Stimulated activated CD4-positive, alpha-beta T cell treated with anti-CD3 and anti-CD28 coated beads, TNF-alpha, amount 100 ng/mL, for 1 hour (primary cell): ENCODE data around the gene PLXNA4.
A peak's percentile ranks its signal among the peaks of the same experiment; 100 is the strongest.

Experiments used
- DNase-seq, 3 donors: peaks; one replicate each; pipeline ENCODE4 v3.0.0-alpha.2; 2020; ENCODE audit warnings: low read depth in 3 of 3, low spot score in 1 of 3

Gene PLXNA4

DNA sequence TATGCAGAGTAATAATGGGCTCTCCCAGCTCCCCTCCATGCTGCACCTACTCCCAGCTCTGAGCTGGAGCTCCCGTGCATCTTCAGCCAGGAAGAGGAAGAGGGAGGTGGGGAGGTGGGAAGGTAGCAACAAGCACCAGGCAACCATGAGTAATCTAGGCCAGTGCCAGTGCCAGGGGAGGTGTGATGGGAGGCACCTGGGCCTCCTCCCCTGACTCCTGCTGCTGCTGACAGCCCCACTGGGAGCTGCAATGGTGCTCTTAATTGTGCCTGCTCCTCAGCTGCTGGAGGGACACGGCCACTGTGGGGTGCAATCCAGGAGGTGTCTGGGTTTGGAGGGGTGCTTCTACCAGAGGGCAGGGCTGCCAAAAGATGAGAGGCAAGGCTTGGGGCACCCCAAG lies 243.0 kb downstream of the PLXNA4 start:
- no peak for DNase-seq

DNA sequence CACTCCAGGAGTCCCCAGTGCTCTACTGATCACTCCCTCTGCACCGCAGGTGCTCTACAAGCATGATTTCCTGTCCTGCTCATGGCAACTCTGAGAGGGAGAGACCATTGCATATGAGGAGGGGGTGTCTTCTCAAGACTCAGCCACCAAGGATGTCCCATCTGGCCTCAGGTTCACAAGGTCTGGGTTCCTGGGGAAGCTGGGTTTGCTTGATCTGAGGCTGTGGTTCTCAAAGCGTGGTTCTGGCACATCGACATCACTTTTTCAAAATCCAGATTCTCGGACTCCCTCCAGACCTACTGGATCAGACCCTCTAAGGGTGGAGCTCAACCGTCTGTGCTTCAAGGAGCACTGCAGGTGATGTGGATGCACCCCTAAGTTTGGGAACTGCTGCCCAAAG lies 247.5 kb downstream of the PLXNA4 start:
- no peak for DNase-seq

DNA sequence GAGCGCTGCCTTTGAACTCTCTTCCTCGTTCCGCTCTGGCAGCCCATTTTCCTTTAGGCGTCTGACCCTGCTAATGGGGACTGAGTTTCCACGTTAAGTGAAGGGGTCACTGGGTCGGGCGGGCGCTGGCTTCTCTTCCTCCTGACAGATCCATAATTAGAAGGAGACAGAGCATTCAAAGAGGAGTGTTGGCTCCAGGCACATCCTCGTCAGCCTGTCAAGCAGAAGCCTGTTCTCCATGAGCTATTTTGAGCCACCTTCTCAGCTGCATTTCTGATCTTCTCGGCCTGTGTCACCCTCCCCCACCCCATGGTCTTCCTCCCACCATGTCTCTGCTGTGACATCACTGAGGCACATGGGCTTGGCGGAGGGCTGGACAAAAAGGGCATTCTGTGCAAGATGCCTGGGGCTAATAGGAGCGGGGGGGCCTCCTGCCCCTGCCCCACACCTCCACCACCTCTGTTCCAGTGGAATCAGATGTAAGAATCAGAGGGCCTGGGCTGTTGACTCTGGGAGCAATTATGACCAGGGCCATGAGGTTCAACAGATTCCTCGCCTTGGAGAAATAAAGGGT lies 248.1 kb downstream of the PLXNA4 start:
- no peak for DNase-seq

DNA sequence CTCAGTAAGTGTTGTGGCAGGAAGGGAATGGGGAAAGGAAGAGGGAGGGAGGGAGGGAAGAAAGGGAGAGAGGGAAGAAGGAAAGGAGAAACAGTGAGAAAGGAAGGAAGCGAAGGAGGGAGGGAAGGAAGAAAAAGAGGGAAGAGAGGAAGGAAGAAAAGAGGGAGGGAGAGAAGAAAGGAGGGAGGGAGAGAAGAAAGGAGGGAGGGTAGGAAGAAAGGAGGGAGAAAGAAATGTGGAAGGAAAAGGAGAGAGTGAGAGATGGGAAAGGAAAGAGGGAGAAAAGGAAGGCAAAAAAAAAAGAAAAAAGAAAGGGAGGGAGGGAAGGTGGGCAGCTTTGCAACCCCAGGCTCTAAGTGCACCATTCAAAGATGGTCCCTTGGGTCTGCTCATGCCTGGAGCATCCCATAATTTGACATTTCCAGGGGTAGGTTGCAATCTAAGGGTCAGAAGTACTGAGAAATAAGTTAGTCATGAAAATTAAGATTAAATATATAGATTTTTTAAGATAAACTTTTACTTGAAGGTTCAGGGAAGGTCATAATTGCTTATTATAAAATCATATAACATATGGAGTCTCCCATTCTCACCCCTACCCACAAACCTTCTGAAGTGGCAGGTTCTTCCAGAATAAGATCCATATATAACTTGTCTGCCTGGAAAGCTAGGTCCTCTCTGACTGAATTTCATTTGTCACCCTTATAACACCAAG lies 249.2 kb downstream of the PLXNA4 start:
- no peak for DNase-seq

DNA sequence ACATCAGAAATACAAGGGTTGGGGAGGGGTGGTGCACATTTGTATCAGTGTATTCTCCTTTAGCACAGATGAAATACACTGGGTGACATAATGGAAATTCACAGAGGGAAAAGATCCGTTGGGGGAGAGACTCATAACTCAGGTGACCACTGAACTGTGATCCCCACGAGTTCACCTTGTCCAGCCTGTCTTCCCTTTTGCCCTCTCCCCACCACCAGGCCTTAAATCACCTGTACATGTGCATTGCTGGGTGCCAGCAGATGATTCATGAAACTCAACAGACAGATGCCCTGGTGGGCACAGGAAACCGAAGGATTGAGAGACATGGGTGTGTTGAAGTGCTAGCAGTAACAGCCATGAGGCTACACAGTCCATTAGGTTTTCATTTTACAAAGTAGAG lies 253.3 kb downstream of the PLXNA4 start:
- no peak for DNase-seq

DNA sequence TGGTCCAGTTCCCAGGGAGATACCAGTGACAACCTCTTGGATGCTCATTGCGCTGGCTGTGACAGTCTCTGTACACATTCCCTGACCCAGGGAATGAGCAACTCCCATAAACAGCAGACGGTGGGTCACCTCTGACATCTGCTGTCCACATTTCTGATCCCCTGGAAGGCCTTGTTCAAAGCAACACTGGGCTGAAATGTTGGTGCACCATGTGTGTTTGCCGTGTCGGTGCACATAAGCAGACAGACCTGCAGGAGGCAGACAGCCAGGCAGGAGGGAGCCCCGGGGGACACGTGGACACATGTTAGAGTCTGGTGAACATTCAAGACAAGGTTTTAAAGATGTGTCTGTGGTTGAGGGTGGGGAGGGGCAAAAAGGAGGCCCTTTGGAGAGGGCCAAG lies 254.9 kb downstream of the PLXNA4 start:
- no peak for DNase-seq

DNA sequence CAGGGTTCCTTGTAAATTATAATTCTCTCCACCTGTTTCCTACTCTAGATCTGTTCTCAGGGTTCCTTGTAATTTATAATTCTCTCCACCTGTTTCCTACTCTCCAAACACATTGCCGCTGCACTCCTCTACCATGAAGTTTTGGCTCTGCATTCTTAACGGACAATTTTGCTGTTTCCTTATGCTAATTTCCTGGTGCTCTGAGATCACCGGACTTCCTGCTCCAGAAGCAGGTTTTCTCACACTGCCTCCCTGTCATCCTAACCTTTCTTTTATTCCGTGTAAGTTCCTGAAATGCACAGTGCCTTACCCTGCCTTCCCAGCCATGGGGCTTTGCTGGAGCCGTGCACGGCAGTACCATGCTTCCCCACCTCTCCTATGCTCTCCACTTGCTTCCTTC lies 256.8 kb downstream of the PLXNA4 start:
- no peak for DNase-seq

DNA sequence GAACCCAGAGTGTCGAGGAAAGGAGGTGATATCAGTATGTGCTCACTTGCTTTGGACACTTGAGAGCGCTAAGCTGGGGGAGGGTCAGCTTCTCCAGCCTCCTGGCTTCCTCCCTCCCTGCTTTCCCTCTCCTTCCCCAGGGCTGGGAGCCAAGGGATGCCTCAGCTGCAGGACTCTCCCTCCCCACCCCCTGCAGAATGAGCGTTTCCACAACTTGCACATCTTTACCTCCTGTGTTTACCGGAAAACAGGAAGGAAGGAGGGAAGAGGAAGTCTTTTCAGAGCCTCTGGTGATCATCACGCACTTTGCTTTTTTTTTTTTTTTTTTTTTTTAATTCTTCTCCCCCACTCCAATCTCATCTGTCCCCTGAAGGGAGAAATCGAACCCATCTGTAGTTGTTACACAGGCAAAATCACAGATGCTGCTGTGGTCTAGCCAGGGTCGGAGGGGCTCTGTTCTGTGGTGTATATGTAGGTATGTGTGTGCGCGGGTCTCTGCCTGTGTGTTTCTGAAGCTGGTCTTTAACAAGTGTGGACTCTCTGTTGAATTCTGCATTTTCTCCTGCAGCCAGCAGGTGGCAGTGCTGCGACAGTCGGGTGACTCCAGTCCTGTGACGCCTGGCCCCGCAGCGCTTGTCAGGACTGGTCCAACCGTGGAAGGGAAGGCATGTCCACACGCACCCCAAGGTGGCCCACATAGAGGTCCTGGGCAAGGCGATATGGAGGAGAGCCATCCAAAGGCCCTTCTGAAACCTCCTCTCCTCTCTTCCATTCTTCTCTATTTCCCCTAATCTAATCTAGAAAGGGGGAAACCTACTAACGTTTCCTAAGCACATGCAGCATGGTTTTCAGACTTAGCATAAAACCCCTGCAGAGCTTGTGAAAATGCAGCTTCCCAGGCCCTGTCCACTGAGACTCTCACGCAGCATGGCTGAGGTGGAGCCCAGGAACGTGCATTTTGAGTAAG lies 257.6 kb downstream of the PLXNA4 start:
- DNase-seq: peak; percentile 35 to 69 (median 47)

DNA sequence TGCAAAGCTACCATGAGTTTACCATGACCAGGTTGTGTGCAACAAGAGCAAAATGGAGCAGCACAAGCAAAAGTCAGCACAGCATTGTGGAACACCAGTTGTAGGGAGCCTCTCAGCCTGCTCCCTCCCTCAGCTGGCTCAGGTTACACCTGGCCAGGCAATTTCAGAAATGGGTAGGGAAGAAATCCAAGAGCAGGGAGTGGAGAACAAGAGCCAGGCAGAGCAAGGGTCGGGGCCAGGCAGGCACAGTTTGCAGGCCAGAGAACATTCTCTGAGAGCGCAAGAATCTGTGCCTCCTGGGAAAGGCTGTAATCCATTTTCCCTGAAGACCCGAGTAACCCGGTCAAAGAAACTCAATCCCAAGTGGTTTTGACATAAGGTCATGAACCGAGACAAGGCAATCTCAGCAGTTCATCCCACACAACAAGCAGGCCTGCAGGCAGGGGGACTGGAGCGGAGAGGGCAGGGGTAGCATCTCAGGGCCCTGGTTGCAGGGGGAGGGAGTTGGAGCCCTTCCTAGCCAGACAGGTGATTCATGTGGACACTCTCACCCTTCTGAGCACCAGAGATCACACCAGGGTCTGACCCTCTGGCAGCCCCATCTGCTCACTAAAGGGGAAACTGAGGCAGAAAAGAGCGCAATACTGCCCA lies 258.4 kb downstream of the PLXNA4 start:
- no peak for DNase-seq

DNA sequence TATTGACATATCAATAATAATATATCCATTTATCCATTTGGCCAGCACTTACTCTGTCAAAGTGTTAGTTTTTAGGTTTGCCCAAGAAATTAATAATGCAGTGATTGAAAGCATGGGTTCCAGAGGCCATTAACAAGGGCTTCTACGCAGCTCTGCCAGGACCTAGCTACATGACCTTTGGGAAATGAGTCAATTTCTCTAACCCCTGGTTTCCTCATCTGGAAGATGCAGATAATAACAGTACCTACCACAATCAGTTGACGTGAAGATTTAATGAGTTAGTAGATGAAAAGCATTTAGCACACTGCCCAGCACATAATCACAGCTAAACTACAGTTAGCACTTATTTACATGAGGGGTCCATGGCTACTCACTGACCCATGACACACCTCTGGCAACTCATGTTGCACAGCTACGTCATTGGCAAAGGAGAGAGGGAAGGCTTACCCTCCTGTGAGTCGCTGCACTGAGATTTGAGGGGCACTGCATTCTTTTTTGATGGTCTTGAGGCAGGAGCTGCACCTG lies 263.7 kb downstream of the PLXNA4 start:
- DNase-seq: no peak

DNA sequence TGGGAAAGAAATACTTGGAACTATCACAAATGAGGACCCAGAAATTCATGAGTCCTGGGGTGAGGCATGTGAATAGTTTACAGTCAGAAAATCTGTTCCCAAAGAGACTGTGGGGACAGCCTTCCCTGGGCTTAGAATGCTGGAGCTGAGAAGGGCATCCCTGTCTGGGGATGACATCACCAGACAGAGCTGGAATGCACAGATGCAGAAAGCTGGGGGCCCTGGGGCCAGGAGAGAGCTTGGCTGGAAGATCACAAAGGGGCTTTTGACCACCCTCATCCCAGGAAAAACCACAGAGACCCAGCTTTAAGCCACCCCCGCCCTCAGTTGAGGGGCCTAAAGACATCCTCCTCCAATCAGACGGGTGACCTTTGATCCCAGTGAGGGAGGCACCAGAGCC lies 264.5 kb downstream of the PLXNA4 start:
- no peak for DNase-seq

DNA sequence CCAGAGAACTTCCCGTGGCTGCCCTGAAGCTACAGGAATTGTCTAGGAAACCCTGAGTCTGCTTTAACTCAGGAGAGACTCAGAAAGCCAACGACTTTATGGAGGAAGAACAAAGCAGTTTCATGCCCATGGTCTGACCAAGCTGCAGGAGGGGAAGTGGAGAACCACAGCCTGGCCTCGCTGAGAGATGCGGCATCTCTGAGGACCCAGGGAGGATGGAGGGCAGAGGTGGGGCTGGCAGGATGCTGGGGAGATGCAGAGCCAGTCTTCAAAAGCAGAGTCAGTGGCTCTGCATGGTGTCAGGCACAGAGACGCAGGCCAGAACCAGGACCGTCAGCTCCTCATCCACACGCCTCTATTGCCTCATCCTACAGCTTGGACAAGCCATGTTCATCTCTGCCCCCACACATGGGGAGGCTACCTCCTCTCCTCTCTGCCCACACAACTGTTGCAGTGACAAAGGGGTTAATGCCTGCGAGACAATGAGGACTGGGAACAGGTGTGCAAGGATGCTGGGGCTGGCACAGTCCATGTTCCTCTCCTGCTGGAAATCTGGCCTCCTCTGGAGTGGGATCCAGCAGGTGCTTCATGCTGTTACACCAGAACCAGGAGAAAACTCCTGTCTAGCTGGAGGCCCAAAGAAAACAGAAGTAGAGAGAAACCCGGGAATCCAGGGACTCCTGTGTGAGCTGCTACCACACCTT lies 267.0 kb downstream of the PLXNA4 start:
- DNase-seq: no peak

DNA sequence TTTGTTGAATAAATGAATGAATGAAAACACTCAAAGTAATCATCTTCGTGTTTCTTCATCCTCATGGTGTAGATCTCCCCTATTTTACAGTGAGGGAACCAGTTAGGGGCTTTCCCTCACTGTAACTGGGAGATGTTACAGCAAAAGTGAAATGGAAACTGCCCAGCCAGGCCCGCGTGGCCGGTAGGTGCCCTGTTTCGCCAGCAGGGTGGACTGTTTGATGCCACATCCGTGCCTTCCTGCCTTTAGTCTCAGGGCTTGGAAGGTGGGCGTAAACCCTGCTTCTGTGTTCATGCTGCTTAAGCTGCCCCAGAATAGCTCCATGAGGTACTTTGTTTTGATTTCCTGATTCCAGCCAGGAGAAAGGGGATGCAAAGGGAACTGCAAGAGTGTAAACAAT lies 268.8 kb downstream of the PLXNA4 start:
- no peak for DNase-seq

DNA sequence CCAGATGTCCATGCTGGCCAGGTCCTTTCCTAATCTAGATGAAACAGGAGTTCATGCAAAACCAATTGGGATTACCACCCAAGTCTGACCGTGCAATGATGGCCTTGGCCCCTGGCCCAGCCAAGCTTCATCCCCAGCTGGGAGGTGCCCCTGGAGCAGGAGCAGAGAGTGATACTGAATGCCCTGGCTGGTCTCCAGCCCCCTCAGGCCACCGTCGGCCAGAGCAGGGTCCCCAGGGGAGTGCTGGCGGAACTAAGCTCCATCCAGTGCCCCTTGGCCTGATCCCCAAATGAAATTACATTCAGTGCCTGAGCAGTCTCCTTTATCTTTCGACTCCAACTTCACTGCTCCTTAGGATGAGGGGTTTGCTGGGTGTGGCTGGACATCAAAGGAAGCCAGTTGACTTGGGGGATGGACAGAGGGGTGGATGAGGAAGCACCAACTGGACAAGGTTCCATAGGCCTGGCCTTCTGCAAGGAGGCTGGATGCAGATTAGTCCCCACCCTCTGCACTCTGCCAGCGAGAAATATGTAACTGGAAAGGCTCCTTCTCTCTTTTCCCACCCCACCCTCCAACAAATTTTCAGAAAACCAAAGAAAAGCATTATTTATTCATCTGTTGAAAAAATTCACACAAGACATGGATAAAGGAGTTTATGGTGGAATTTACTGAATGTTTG lies 275.5 kb downstream of the PLXNA4 start:
- DNase-seq: no peak

DNA sequence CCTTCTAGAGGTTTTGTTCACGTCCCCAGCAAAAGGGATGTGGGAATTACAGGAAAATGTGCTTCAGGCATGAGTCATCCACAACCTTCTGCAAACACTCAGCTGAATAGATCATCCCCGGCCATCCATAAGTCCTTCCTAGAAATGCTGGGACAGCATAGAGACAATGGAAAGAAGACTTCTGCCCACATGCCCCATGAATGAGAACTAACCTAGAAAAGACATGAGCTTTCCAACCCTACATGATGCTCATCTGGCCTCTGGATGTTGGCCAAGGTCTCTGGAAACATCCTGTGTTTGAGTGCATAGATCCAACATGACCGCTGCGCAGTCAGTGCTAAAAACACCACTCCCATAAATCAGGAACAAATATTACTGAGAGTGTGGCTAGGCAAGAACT lies 277.5 kb downstream of the PLXNA4 start:
- no peak for DNase-seq

DNA sequence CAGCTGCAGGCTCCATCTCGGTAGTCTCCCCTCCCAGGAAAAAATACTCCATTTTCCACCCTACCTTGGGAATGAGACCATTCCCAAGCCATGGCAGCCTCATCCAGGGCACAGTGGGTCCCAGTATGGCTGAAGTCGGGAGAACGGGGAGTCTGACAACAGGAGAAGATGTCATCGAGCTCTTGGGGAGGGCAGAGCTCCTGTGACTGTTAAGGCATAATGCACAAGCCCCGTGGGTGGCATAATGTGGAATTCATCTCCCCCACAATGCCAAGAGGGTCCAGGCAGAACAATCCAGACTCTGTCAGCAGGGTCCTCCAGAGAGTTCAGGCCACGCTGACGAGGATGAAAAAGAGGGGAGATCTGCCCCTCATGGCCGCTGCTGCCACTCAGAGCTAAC lies 279.4 kb downstream of the PLXNA4 start:
- no peak for DNase-seq

DNA sequence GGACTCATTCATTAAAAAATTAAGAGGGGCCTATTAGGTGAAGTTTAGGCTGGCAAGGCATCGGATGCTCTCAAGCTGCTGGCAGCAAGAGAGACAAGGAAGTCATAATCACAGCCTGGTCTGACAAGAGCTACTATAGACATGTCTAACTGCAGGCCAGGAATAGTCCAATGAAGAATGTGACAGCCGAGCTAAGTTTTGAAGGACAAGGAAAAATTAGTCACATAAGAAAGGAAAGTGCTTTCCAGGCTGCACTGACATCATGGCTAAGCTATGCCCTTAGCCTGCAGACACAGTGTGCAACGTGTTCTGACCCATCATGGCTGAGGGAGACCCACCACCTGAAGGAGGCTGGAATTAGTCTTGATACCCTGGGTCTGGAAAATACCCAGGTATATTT lies 281.1 kb downstream of the PLXNA4 start:
- no peak for DNase-seq

DNA sequence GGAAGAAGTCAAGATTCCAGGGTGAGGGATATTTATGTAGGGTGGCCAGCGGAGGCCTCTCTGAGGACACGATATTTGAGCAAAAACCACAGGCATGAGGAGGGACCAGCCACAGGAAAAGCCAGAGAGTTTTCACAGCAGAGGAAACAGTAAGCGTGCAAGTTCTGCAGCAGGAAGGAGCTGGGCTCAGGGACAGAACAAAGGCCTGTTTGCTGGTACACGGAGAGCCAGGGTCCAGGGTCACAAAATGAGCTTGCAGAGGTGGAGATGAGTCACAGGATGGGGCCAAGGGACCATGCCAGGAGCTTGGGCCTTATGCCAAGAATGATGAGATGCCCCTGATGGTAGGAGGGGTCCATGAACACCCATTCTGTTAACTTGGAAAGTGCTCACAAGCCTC lies 283.5 kb downstream of the PLXNA4 start:
- DNase-seq: no peak

DNA sequence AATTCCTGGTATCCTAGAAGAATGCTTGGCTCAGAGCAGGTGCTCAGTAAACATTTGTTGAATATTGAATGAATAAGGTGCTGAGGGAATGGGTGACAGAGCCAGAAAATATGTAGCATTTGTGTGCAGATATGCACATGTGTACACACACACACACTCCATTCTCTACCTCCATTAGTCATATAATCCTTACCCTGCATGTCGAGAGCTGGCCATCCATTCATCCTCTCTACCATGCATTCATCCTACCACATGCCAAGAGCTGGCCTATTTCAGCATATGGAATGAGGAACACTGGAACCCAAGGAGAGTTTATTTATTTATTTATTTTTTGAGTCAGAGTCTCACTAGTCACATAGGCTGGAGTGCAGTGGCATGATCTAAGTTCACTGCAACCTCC lies 284.8 kb downstream of the PLXNA4 start:
- no peak for DNase-seq

DNA sequence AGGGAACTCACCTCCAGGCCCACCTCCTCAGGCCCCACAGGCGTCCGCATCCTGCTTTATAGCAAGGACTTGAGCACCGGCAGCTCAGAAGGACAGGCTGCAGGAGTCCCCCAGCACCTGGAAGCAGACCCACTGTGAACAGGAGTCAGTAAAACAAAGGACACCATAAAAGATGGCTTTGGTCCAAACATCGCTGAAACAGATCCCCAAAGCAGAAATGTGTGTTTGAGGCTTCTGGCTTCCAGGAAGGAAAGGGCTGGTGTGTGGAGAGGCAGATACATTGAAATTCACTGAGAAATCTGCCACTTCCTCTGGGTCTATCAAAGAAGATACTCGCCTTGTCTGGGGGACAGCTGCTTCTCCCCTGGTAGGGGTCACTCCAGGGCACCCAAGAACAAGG lies 286.2 kb downstream of the PLXNA4 start:
- DNase-seq: no peak
